GM19240 (cell line): ENCODE results near the gene SNX30.

Experiments used
- DNase-seq: peaks from one replicate; pipeline ENCODE4 v3.0.0; 2011; ENCODE audit warnings: low spot score; ENCODE audit not compliant: insufficient read length

Gene SNX30

GRCh38 chr9:112884101-112884500 lies 133.5 kb downstream of the SNX30 start:
- no peak for DNase-seq

- no peak for DNase-seq
Measured at GRCh38 chr9:112884721-112885120, 134.2 kb downstream of the SNX30 start.

- no peak for DNase-seq
Measured at GRCh38 chr9:112885324-112885723, 134.8 kb downstream of the SNX30 start.

GRCh38 chr9:112886351-112886750 lies 135.8 kb downstream of the SNX30 start:
- no peak for DNase-seq

- DNase-seq: no peak
Measured at GRCh38 chr9:112887381-112887780, 136.8 kb downstream of the SNX30 start.

- no peak for DNase-seq
Measured at GRCh38 chr9:112890106-112891081, 139.8 kb downstream of the SNX30 start, which contains the start of gene SLC46A2. TSS of gene SLC46A2 (minus strand) at chr9:112890876. CDS start at chr9:112890681, 195 bp downstream.

- no peak for DNase-seq
Measured at GRCh38 chr9:112891521-112891920, 141.0 kb downstream of the SNX30 start.

GRCh38 chr9:112892981-112893380 lies 142.4 kb downstream of the SNX30 start:
- no peak for DNase-seq

- DNase-seq: no peak
Measured at GRCh38 chr9:112894041-112894440, 143.5 kb downstream of the SNX30 start.

GRCh38 chr9:112894699-112895098 lies 144.1 kb downstream of the SNX30 start:
- DNase-seq: no peak

- no peak for DNase-seq
Measured at GRCh38 chr9:112896131-112896530, 145.6 kb downstream of the SNX30 start.

- no peak for DNase-seq
Measured at GRCh38 chr9:112898872-112899311, 148.3 kb downstream of the SNX30 start.

GRCh38 chr9:112900488-112900887 lies 149.9 kb downstream of the SNX30 start:
- no peak for DNase-seq

- no peak for DNase-seq
Measured at GRCh38 chr9:112900901-112901300, 150.3 kb downstream of the SNX30 start.

- DNase-seq: no peak
Measured at GRCh38 chr9:112905084-112905483, 154.5 kb downstream of the SNX30 start.

GRCh38 chr9:112911736-112912135 lies 161.2 kb downstream of the SNX30 start:
- no peak for DNase-seq

- no peak for DNase-seq
Measured at GRCh38 chr9:112912636-112913035, 162.1 kb downstream of the SNX30 start.

GRCh38 chr9:112913326-112913725 lies 162.8 kb downstream of the SNX30 start:
- DNase-seq: no peak

GRCh38 chr9:112914524-112914923 lies 164.0 kb downstream of the SNX30 start:
- no peak for DNase-seq

GRCh38 chr9:112917047-112917986 lies 166.8 kb downstream of the SNX30 start:
- DNase-seq: no peak

GRCh38 chr9:112917987-112918362 lies 167.4 kb downstream of the SNX30 start:
- DNase-seq: no peak

GRCh38 chr9:112921549-112921948 lies 171.0 kb downstream of the SNX30 start:
- DNase-seq: no peak
